Ectodermal cell (in vitro differentiated cells): ENCODE results near the gene KANK3.
"Not testable (repeated sequence)": the region's sequence is repeated elsewhere in the genome, so short reads cannot be mapped to it uniquely, and the experiment has no call there.

Experiments used
- H3K27ac ChIP-seq: 2 replicates; pipeline ENCODE4 v1.7.0; 2013; ENCODE audit warnings: mild to moderate bottlenecking, low read depth, low read length; ENCODE audit not compliant: insufficient read depth, poor library complexity, severe bottlenecking
- H3K27me3 ChIP-seq: 2 replicates; pipeline ENCODE4 v1.7.0; 2013; ENCODE audit warnings: mild to moderate bottlenecking, low read length; ENCODE audit not compliant: insufficient read depth, control insufficient read depth, poor library complexity, severe bottlenecking
- H3K36me3 ChIP-seq: one replicate; pipeline ENCODE4 v1.7.0; 2013; ENCODE audit warnings: low read length; ENCODE audit not compliant: control insufficient read depth, insufficient read depth
- H3K4me1 ChIP-seq: one replicate; pipeline ENCODE4 v1.7.0; 2013; ENCODE audit warnings: low read length; ENCODE audit not compliant: control insufficient read depth, insufficient read depth
- H3K4me3 ChIP-seq: 2 replicates; pipeline ENCODE4 v1.7.0; 2013; ENCODE audit warnings: low read depth, low read length, control low read depth; ENCODE audit not compliant: insufficient read depth
- H3K9me3 ChIP-seq: 2 replicates; pipeline ENCODE4 v1.7.0; 2013; ENCODE audit warnings: mild to moderate bottlenecking, low read length, moderate library complexity; ENCODE audit not compliant: control insufficient read depth
- WGBS, 2 experiments: methylation state at CpG; one replicate each; pipeline ENCODE4 v1.1.7; 2013; ENCODE audit warnings: missing lambda C conversion rate in 2 of 2; 5-methylcytosine and 5-hydroxymethylcytosine counted together

Gene KANK3

GRCh38 chr19:8304841-8305621 is 38.0 kb downstream of the KANK3 start:
- WGBS, 2 experiments, result 67 to 68% methylated on average over 33 of the region's 33 CpGs

GRCh38 chr19:8302734-8303133 is 40.3 kb downstream of the KANK3 start:
- Histone ChIP-seq H3K36me3 (no peaks in the 10 kb centered on the region), H3K27ac (no peak overlapping the region), H3K4me1 (no peaks in the 10 kb centered on the region), H3K27me3 (no peaks in the 10 kb centered on the region), H3K4me3 (no peak overlapping the region), H3K9me3 (no peaks in the 10 kb centered on the region)
- 93 to 94% methylated on average over 7 of the region's 7 CpGs for WGBS, 2 experiments

More at GRCh38 chr19:8304841-8305621, 38.0 kb downstream of the KANK3 start:
- Histone ChIP-seq H3K27ac (no peak overlapping the region), H3K4me1 (no peaks in the 10 kb centered on the region), H3K9me3 (no peaks in the 10 kb centered on the region), H3K27me3 (no peaks in the 10 kb centered on the region), H3K4me3 (no peak overlapping the region), H3K36me3 (no peaks in the 10 kb centered on the region)

DNA sequence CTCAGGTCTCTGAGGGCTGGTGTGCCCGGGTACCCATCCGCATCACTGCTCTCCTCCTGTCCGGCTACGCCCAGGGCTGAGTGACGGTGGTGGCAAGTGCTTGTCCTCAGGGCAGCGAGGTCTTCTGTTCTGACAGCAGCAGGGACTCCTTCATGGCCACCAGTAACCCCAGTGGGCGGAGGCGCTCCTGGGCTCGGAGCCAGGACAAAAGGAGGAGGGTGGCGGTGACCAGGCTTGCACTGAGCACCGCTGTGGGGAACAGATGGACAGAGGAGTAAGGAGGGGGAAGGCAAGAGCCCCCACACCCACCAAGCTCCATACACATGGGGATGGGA is 40.7 kb downstream of the KANK3 start:
- Histone ChIP-seq H3K27me3 (no peaks in the 10 kb centered on the region), H3K4me1 (no peaks in the 10 kb centered on the region), H3K9me3 (no peaks in the 10 kb centered on the region), H3K27ac (no peak overlapping the region), H3K4me3 (no peak overlapping the region), H3K36me3 (no peaks in the 10 kb centered on the region)
- 94% methylated on average over 11 of the region's 11 CpGs for WGBS, 2 experiments

- not testable (repeated sequence) for H3K4me1 ChIP-seq, H3K4me3 ChIP-seq, H3K9me3 ChIP-seq, H3K36me3 ChIP-seq, H3K27ac ChIP-seq, H3K27me3 ChIP-seq
- WGBS, 2 experiments, result no CpG with 5 or more reads among the region's 9 CpGs
Measured at GRCh38 chr19:8291337-8291736, 51.7 kb downstream of the KANK3 start.

DNA sequence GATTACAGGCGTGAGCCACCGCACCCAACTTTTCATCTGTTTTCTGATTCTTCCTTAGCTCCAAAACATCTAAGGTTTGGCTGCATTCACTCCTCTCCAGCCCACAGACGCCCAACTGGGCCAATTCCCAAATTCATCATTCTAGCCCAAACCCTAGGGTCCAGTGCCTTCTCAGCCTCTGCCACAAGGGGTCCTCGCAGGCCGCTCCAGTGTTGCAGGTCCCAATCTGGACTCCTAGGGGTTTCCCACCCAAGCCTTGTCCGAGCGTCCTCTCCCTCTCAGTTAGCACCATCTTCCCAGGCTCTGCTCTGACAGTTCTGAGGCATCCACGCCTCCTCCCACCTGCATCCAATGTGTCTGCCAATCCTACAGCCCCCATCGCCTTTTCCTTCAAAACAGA is 66.6 kb downstream of the KANK3 start:
- H3K4me3 ChIP-seq, H3K9me3 ChIP-seq, H3K4me1 ChIP-seq, H3K36me3 ChIP-seq, H3K27ac ChIP-seq, H3K27me3 ChIP-seq: not testable (repeated sequence)
- no CpG with 5 or more reads among the region's 9 CpGs for WGBS, 2 experiments
